Testis (tissue), 2 donors: ENCODE data around the gene CSNK1A1L.

Experiments
- CTCF ChIP-seq, 3 experiments: fragments of 450-650 bp in 2 of 3; fragments of 200-600 bp in 1 of 3; sonication (generic) in 1 of 3; IDR thresholded peaks; one replicate each; pipeline ENCODE4 v1.5.1; 2016 to 2019; ENCODE audit warnings: antibody characterized with exemption in 3 of 3, mild to moderate bottlenecking in 2 of 3, moderate library complexity in 1 of 3
- POLR2A ChIP-seq: fragments of 450-650 bp; IDR thresholded peaks from one replicate; pipeline ENCODE4 v1.6.1; 2017; ENCODE audit warnings: antibody characterized with exemption, mild to moderate bottlenecking, moderate library complexity

GRCh38 chr13:37100731-37101130, 4.7 kb downstream of the CSNK1A1L start:
- TF ChIP-seq CTCF (IDR thresholded peaks at IDR 0.05) (no peak), POLR2A (no peak)
